ENCODE measurements around the gene SESN2. TPM values are rescaled to one million over a fixed set of nuclear protein-coding genes. Genes with fewer than 3 reads are reported as not detected.
"Not testable (repeated sequence)": the region's sequence is repeated elsewhere in the genome, so short reads cannot be mapped to it uniquely, and the experiment has no call there.

SESN2 gene
- total RNA-seq, 1 experiment from 2014 or later, result 12.2 TPM

DNA sequence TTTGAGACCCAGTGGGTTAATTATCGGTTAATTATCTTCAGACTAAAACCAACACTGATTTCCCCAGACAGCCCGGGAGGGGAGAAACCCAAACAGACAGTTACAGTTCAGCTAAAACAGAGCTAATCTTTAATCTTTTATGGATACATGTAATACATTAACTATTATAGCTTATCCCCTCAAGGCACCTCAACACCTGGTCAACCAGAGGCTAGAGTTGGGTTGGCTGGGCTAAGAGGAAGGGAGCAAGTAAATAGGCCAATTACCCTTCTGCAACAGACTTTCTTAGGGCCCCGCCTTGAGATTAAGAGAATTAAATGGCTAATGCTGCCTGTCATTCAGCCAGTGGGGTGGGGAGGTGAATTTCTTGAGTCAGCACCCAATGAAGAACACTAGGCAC is 62.9 kb downstream of the SESN2 start:
- CTCF ChIA-PET, result interaction anchor here (0.7 kb wide), 1 partner anchor 73 kb away, joined by 6 read pairs; no protein-coding TSS in a partner anchor
- Histone ChIP-seq H3K4me2 (no peak overlapping the region), H4K20me1 (ENCODE audit: insufficient read depth) (no peaks in the 10 kb centered on the region), H3K36me3 (ENCODE audit: low read depth) (no peaks in the 10 kb centered on the region), H3K9me2 (ENCODE audit: insufficient read depth) (no peaks in the 10 kb centered on the region), H3K27ac (no peak overlapping the region), H3K27me3 (ENCODE audit: insufficient read depth, low read depth) (no peaks in the 10 kb centered on the region), H2AFZ (no peak overlapping the region), H3F3A (ENCODE audit: insufficient read depth, low read depth) (0 out of 2 replicates have a peak, but pooled peaks cover 3% of the 10 kb centered on the region), H3K4me1 (replicated peaks; ENCODE audit: insufficient read depth) (peaks cover 7% of the 10 kb centered on the region), H3K4me3 (no peak overlapping the region), H3K79me2 (ENCODE audit: low read depth) (no peaks in the 10 kb centered on the region), H3K9me3 (ENCODE audit: insufficient read depth, low read depth) (no peaks in the 10 kb centered on the region)
- POLR2A ChIA-PET (ENCODE audit: unreplicated experiment), result no interaction called here
- TF ChIP-seq EZH2 (IDR thresholded peaks at IDR 0.05; ENCODE audit: low read depth), result no peak
- TF ChIP-seq CTCF (conservative IDR thresholded peaks at IDR 0.05), result no peak
- no TSS peak for BruUV-seq (replicated peaks)
- DNase-seq, result no peak
- intact Hi-C loops (cut with micrococcal nuclease; ENCODE audit: unreplicated experiment), result no loop called here

GRCh38 chr1:28323720-28324119 is 64.4 kb downstream of the SESN2 start:
- Histone ChIP-seq H3K9me2 (ENCODE audit: insufficient read depth) (no peaks in the 10 kb centered on the region), H3K4me1 (replicated peaks; ENCODE audit: insufficient read depth) (peaks cover 14% of the 10 kb centered on the region), H3K27me3 (ENCODE audit: insufficient read depth, low read depth) (no peaks in the 10 kb centered on the region), H4K20me1 (ENCODE audit: insufficient read depth) (no peaks in the 10 kb centered on the region), H2AFZ (no peak overlapping the region), H3K79me2 (ENCODE audit: low read depth) (no peaks in the 10 kb centered on the region), H3K4me3 (no peak overlapping the region), H3K4me2 (no peak overlapping the region), H3K36me3 (ENCODE audit: low read depth) (no peaks in the 10 kb centered on the region), H3K27ac (no peak overlapping the region), H3K9me3 (ENCODE audit: insufficient read depth, low read depth) (no peaks in the 10 kb centered on the region), H3F3A (ENCODE audit: insufficient read depth, low read depth) (0 out of 2 replicates have a peak, but pooled peaks cover 13% of the 10 kb centered on the region)
- TF ChIP-seq EZH2 (IDR thresholded peaks at IDR 0.05; ENCODE audit: low read depth), result no peak
- ChIA-PET POLR2A (ENCODE audit: unreplicated experiment) (no interaction called here), CTCF (no interaction called here)
- no peak for DNase-seq
- no TSS peak for BruUV-seq (replicated peaks)
- intact Hi-C loops (cut with micrococcal nuclease; ENCODE audit: unreplicated experiment), result no loop called here

DNA sequence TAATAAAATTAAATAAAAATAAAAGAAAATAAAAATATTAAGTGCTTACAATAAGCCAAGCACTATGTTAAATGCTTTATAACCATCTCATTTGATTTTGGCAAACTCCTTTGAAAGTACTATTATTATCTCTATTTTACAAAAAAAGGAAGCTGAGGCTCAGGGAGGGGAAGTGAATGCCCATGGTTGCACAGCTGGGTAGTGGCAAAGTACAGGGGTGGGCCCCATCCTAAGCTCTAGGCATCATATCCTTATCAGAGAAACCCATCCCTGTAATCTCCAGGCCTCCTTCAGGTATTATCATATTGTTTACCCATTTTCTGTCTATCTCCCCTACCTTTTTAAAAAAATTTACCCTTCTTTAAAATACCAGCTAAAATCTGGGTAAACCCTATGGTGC is 67.2 kb downstream of the SESN2 start:
- no TSS peak for BruUV-seq (replicated peaks)
- no peaks in the 10 kb centered on the region for H3K36me3 ChIP-seq (ENCODE audit: low read depth)
- no peaks in the 10 kb centered on the region for H3K27me3 ChIP-seq (ENCODE audit: insufficient read depth, low read depth)
- peak overlapping the region; percentile 46 for H3K27ac ChIP-seq
- H3K9me2 ChIP-seq (ENCODE audit: insufficient read depth), result no peaks in the 10 kb centered on the region
- H3K4me2 ChIP-seq, result 0 out of 2 replicates have a peak overlapping the region, but pooled peaks have one; percentile 26
- DNase-seq, result no peak
- no peak overlapping the region for H3K4me3 ChIP-seq
- H3F3A ChIP-seq (ENCODE audit: insufficient read depth, low read depth), result peaks cover 19% of the 10 kb centered on the region; the same call in 1 of the 2 replicates
- no peaks in the 10 kb centered on the region for H4K20me1 ChIP-seq (ENCODE audit: insufficient read depth)
- H3K79me2 ChIP-seq (ENCODE audit: low read depth), result peaks cover 15% of the 10 kb centered on the region
- CTCF ChIA-PET, result interaction anchor here (0.7 kb wide), 1 partner anchor 65 kb away, joined by 6 read pairs; no protein-coding TSS in a partner anchor
- no peak overlapping the region for H2AFZ ChIP-seq
- POLR2A ChIA-PET (ENCODE audit: unreplicated experiment), result interaction anchor here (0.6 kb wide), 2 partner anchors 242 to 268 kb away, joined by 3 to 4 read pairs; no protein-coding TSS in a partner anchor
- no peaks in the 10 kb centered on the region for H3K9me3 ChIP-seq (ENCODE audit: insufficient read depth, low read depth)
- intact Hi-C loops (cut with micrococcal nuclease; ENCODE audit: unreplicated experiment), result no loop called here
- TF ChIP-seq CTCF (conservative IDR thresholded peaks at IDR 0.05), result no peak
- H3K4me1 ChIP-seq (replicated peaks; ENCODE audit: insufficient read depth), result peaks cover 14% of the 10 kb centered on the region

GRCh38 chr1:28326984-28327383 is 67.7 kb downstream of the SESN2 start:
- Histone ChIP-seq H3K9me3 (ENCODE audit: insufficient read depth, low read depth) (no peaks in the 10 kb centered on the region), H3K4me2 (0 out of 2 replicates have a peak overlapping the region, but pooled peaks have one; percentile 26), H3K79me2 (ENCODE audit: low read depth) (peaks cover 15% of the 10 kb centered on the region), H4K20me1 (ENCODE audit: insufficient read depth) (no peaks in the 10 kb centered on the region), H3F3A (ENCODE audit: insufficient read depth, low read depth) (peaks cover 19% of the 10 kb centered on the region; the same call in 1 of the 2 replicates), H3K27me3 (ENCODE audit: insufficient read depth, low read depth) (no peaks in the 10 kb centered on the region), H3K4me3 (no peak overlapping the region), H3K36me3 (ENCODE audit: low read depth) (no peaks in the 10 kb centered on the region), H2AFZ (no peak overlapping the region), H3K9me2 (ENCODE audit: insufficient read depth) (no peaks in the 10 kb centered on the region), H3K4me1 (replicated peaks; ENCODE audit: insufficient read depth) (peaks cover 14% of the 10 kb centered on the region), H3K27ac (peak overlapping the region; percentile 46)
- intact Hi-C loops (cut with micrococcal nuclease; ENCODE audit: unreplicated experiment), result no loop called here
- CTCF ChIA-PET, result no interaction called here
- POLR2A ChIA-PET (ENCODE audit: unreplicated experiment), result interaction anchor here (0.6 kb wide), 1 partner anchor 243 kb away, joined by 4 read pairs; no protein-coding TSS in a partner anchor
- peak in 1 of 2 experiments; percentile 50 for DNase-seq
- no TSS peak for BruUV-seq (replicated peaks)
- TF ChIP-seq CTCF (conservative IDR thresholded peaks at IDR 0.05) (no peak), EZH2 (IDR thresholded peaks at IDR 0.05; ENCODE audit: low read depth) (no peak)

DNA sequence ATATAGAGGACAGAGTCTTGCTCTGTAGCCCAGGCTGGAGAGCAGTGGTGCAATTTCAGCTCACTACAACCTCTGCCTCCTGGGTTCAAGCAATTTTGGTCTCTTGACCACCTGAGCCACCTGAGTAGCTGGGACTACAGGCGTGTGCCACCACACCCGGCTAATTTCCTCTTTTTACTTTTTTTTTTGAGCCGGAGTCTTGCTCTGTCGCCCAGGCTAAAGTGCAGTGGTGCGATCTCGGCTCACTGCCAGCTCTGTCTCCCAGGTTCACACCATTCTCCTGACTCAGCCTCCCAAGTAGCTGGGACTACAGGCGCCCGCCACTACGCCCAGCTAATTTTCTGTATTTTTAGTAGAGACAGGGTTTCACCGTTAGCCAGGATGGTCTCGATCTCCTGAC is 68.1 kb downstream of the SESN2 start:
- intact Hi-C loops (cut with micrococcal nuclease; ENCODE audit: unreplicated experiment); H2AFZ ChIP-seq; H3K27me3 ChIP-seq (ENCODE audit: insufficient read depth, low read depth); H4K20me1 ChIP-seq (ENCODE audit: insufficient read depth); CTCF ChIA-PET; BruUV-seq (replicated peaks); H3K4me3 ChIP-seq; H3K4me2 ChIP-seq; H3K9me2 ChIP-seq (ENCODE audit: insufficient read depth); H3K36me3 ChIP-seq (ENCODE audit: low read depth); POLR2A ChIA-PET (ENCODE audit: unreplicated experiment); H3K9me3 ChIP-seq (ENCODE audit: insufficient read depth, low read depth); DNase-seq: not testable (repeated sequence)
- Histone ChIP-seq H3K79me2 (ENCODE audit: low read depth) (peaks cover 15% of the 10 kb centered on the region), H3F3A (ENCODE audit: insufficient read depth, low read depth) (peaks cover 19% of the 10 kb centered on the region; the same call in 1 of the 2 replicates), H3K27ac (peak overlapping the region; percentile 46), H3K4me1 (replicated peaks; ENCODE audit: insufficient read depth) (peaks cover 14% of the 10 kb centered on the region)
